Measurements from ENCODE around the gene LYPD1. TPM values are rescaled to one million over a fixed set of nuclear protein-coding genes. Genes with fewer than 3 reads are reported as not detected.

LYPD1 gene
- total RNA-seq, 1 donor from 2014 or later, result 7.1 TPM

DNA sequence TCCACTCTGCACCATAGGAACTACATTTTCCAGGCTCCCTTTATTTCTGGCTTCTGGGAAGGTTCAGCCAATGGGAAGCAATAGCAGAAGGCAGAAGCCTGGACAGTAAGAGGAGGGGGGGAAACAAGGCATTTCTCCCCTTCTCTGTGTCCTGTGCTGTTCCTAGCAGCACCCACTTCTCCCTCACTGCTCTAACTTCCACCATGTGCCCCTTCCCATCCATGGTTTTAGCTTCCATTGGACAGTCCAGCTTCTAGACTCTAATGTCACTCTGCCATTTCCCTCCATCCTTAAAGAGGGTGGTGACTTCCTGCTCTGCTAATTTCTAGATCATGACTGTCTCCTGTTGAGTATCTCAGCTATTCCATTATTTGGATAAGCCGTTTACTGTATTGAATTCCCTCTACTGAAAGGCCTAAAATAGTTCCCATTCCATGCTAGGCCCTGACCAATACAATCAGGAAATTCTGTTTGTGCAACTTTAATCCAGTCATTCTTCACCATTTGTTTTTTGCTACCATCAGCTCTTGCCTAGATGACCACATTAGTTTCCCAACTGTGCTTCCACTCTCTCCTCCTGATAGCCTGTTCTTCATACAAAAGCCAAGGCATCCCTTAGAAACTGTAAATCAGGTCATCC lies 20.8 kb upstream of the LYPD1 start:
- H3K27me3 Mint-ChIP-seq, result peaks cover 1% of the 10 kb centered on the region
- H3K36me3 Mint-ChIP-seq (ENCODE audit: insufficient read depth), result peaks cover 1% of the 10 kb centered on the region
- DNase-seq (ENCODE audit: low spot score, unreplicated experiment), result no peak
- H3K4me1 Mint-ChIP-seq (ENCODE audit: low read depth), result no peaks in the 10 kb centered on the region
- H3K27ac Mint-ChIP-seq, result peak overlapping the region; percentile 62
- TF ChIP-seq CTCF (IDR thresholded peaks at IDR 0.05; ENCODE audit: unreplicated experiment), result no peak
- H3K4me3 Mint-ChIP-seq (ENCODE audit: low read depth), result no peak overlapping the region
- H3K9me3 Mint-ChIP-seq (ENCODE audit: low read depth), result peaks cover 6% of the 10 kb centered on the region

GRCh38 chr2:132681766-132682165 lies 11.8 kb upstream of the LYPD1 start:
- Mint-ChIP-seq H3K9me3 (ENCODE audit: low read depth) (no peaks in the 10 kb centered on the region), H3K36me3 (ENCODE audit: insufficient read depth) (no peaks in the 10 kb centered on the region), H3K4me3 (ENCODE audit: low read depth) (no peak overlapping the region), H3K27ac (no peak overlapping the region), H3K4me1 (ENCODE audit: low read depth) (peaks cover 7% of the 10 kb centered on the region), H3K27me3 (peaks cover 17% of the 10 kb centered on the region)
- no peak for DNase-seq (ENCODE audit: low spot score, unreplicated experiment)
- TF ChIP-seq CTCF (IDR thresholded peaks at IDR 0.05; ENCODE audit: unreplicated experiment), result no peak

DNA sequence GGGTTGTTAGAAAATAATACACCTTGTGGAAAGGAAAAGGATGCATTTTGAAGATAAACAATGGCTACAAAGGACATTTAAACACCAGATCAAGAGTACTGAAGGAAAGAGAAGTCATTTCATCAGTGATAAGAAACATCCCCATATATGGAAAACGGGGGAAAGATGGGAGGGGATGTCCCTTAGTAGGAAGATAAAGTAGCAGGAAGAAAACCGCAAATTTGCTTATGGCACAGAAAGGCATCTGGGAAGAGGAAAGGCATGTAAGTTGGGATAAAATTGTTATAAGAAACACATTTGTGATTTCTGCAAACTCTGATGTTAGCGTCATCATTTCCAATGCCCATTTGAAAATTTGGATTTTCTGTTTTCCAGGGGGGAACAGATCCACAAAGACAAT lies 10.5 kb upstream of the LYPD1 start:
- H3K27ac Mint-ChIP-seq, result no peak overlapping the region
- H3K4me3 Mint-ChIP-seq (ENCODE audit: low read depth), result no peak overlapping the region
- peaks cover 7% of the 10 kb centered on the region for H3K4me1 Mint-ChIP-seq (ENCODE audit: low read depth)
- H3K36me3 Mint-ChIP-seq (ENCODE audit: insufficient read depth), result no peaks in the 10 kb centered on the region
- no peaks in the 10 kb centered on the region for H3K9me3 Mint-ChIP-seq (ENCODE audit: low read depth)
- H3K27me3 Mint-ChIP-seq, result peaks cover 17% of the 10 kb centered on the region
- DNase-seq (ENCODE audit: low spot score, unreplicated experiment), result no peak
- TF ChIP-seq CTCF (IDR thresholded peaks at IDR 0.05; ENCODE audit: unreplicated experiment), result no peak

- Mint-ChIP-seq H3K27me3 (peaks cover 36% of the 10 kb centered on the region), H3K4me1 (ENCODE audit: low read depth) (no peaks in the 10 kb centered on the region), H3K9me3 (ENCODE audit: low read depth) (no peaks in the 10 kb centered on the region), H3K4me3 (ENCODE audit: low read depth) (no peak overlapping the region), H3K27ac (no peak overlapping the region), H3K36me3 (ENCODE audit: insufficient read depth) (no peaks in the 10 kb centered on the region)
- TF ChIP-seq CTCF (IDR thresholded peaks at IDR 0.05; ENCODE audit: unreplicated experiment), result no peak
- DNase-seq (ENCODE audit: low spot score, unreplicated experiment), result no peak
Observed at GRCh38 chr2:132678483-132678882, 8.5 kb upstream of the LYPD1 start.

DNA sequence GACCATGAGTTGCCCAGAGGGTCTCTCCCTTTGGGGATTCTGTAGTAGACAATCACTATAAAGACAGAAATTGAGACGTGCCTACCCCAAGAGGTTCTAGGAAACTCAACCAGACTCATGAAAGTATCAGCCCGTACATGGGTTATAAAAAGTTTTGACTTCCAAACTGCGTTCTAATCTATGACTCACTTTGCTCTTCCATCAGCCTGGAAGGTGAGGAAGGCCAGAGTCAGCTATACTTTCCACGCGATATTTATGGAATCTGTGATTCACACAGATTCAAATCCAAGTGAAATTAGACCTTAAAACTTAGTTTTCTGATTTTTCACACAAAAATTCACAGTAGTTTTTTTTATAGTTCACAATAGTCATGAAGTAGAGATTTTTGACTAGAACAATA lies 7.7 kb upstream of the LYPD1 start:
- peaks cover 40% of the 10 kb centered on the region for H3K27me3 Mint-ChIP-seq
- no peak overlapping the region for H3K27ac Mint-ChIP-seq

More for the DNA sequence above, 7.7 kb upstream of the LYPD1 start:
- no peak for TF ChIP-seq CTCF (IDR thresholded peaks at IDR 0.05; ENCODE audit: unreplicated experiment)
- Mint-ChIP-seq H3K4me3 (ENCODE audit: low read depth) (no peak overlapping the region), H3K4me1 (ENCODE audit: low read depth) (no peaks in the 10 kb centered on the region), H3K36me3 (ENCODE audit: insufficient read depth) (no peaks in the 10 kb centered on the region), H3K9me3 (ENCODE audit: low read depth) (no peaks in the 10 kb centered on the region)
- DNase-seq (ENCODE audit: low spot score, unreplicated experiment), result no peak
